ENCODE data around the gene KSR2. TPM values are rescaled to one million over a fixed set of nuclear protein-coding genes. Genes with fewer than 3 reads are reported as not detected.

Gene KSR2
- total RNA-seq, 1 experiment from 2014 or later = 1.3 TPM

GRCh38 chr12:117514016-117514415, 454.8 kb downstream of the KSR2 start:
- Histone ChIP-seq H3K79me1 (ENCODE audit: insufficient read depth, low read depth, low read length, poor library complexity, severe bottlenecking) (no peaks in the 10 kb centered on the region), H3K9ac (ENCODE audit: extremely low read depth, insufficient read length, low read length) (no peak overlapping the region), H2BK5ac (ENCODE audit: insufficient read length, low read length) (no peak overlapping the region), H2BK15ac (ENCODE audit: low read depth, low read length) (no peak overlapping the region), H3K18ac (ENCODE audit: insufficient read length, low read depth, low read length) (no peak overlapping the region), H2BK12ac (ENCODE audit: insufficient read length, low read depth, low read length) (no peak overlapping the region), H3K4ac (ENCODE audit: low read depth, low read length) (no peak overlapping the region), H4K5ac (ENCODE audit: insufficient read length, low read depth, low read length) (no peak overlapping the region), H3K14ac (ENCODE audit: insufficient read depth, low read length) (no peak overlapping the region), H3K4me2 (ENCODE audit: insufficient read depth, insufficient read length, low read length) (no peak overlapping the region), H3K27me3 (ENCODE audit: insufficient read depth, low read length) (no peaks in the 10 kb centered on the region), H4K91ac (ENCODE audit: insufficient read length, low read depth, low read length) (no peak overlapping the region), H3K23me2 (ENCODE audit: insufficient read length, low read depth, low read length, poor library complexity, severe bottlenecking) (no peaks in the 10 kb centered on the region), H3T11ph (ENCODE audit: low read length) (no peak overlapping the region), H3K23ac (ENCODE audit: insufficient read length, low read depth, low read length) (no peak overlapping the region), H2AFZ (ENCODE audit: low read length) (no peak overlapping the region), H3K79me2 (ENCODE audit: insufficient read depth, low read length) (no peaks in the 10 kb centered on the region), H2BK120ac (ENCODE audit: low read depth, low read length, poor library complexity, severe bottlenecking) (no peak overlapping the region), H3K27ac (ENCODE audit: insufficient read length, low read depth, low read length) (no peak overlapping the region), H3K9me3 (ENCODE audit: control insufficient read depth, low read depth, low read length) (no peaks in the 10 kb centered on the region), H4K20me1 (ENCODE audit: control insufficient read depth, insufficient read depth, insufficient read length) (no peaks in the 10 kb centered on the region), H3K4me1 (ENCODE audit: insufficient read depth, low read length) (peaks cover 8% of the 10 kb centered on the region; the same call in 1 of the 2 replicates), H2AK5ac (ENCODE audit: insufficient read length, low read length) (no peak overlapping the region), H4K8ac (replicated peaks; ENCODE audit: insufficient read length, low read depth, low read length) (no peak overlapping the region), H3K56ac (ENCODE audit: insufficient read length, low read depth, low read length) (no peak overlapping the region), H2BK20ac (ENCODE audit: low read depth, low read length, poor library complexity, severe bottlenecking) (no peak overlapping the region)
- Mint-ChIP-seq H3K36me3 (ENCODE audit: insufficient read depth in 1 of 3, low read depth in 3 of 3) (no peaks in the 10 kb centered on the region), H3K27me3 (ENCODE audit: low read depth) (peaks cover 4% of the 10 kb centered on the region; the same call in 1 of the 2 replicates), H3K4me3 (no peak overlapping the region), H3K4me1 (peaks cover 33 to 35% of the 10 kb centered on the region in 2 experiments), H3K9me3 (no peaks in the 10 kb centered on the region), H3K27ac (peak overlapping the region in 2 of 3 experiments; percentile 11 to 35; a peak in 3 of 7 replicates)
- no peak for DNase-seq
- no peak for TF ChIP-seq CTCF (conservative IDR thresholded peaks at IDR 0.05)
- WGBS (ENCODE audit: extremely low coverage, insufficient read length, low lambda C conversion rate) = no CpG with 5 or more reads among the region's 5 CpGs

Measured in H9 (cell line).